Osteocyte (in vitro differentiated cells): ENCODE data around the gene GAGE13. TPM values are rescaled to one million over a fixed set of nuclear protein-coding genes. Genes with fewer than 3 reads are reported as not detected.
"Not testable (repeated sequence)": the region's sequence is repeated elsewhere in the genome, so short reads cannot be mapped to it uniquely, and the experiment has no call there.

ENCODE experiments used
- DNase-seq: peaks from one replicate; pipeline ENCODE4 v3.0.0; 2021; ENCODE audit warnings: mixed read lengths; ENCODE audit not compliant: unreplicated experiment; ENCODE audit errors: extremely low spot score
- H3K27ac Mint-ChIP-seq: one replicate; pipeline ENCODE4 v1.8.0; 2021; ENCODE audit warnings: mild to moderate bottlenecking, mixed read lengths; ENCODE audit not compliant: unreplicated experiment
- H3K27me3 Mint-ChIP-seq: one replicate; pipeline ENCODE4 v1.8.0; 2021; ENCODE audit warnings: mixed read lengths; ENCODE audit not compliant: unreplicated experiment
- H3K36me3 Mint-ChIP-seq: one replicate; pipeline ENCODE4 v1.8.0; 2021; ENCODE audit warnings: mixed read lengths; ENCODE audit not compliant: unreplicated experiment
- H3K4me1 Mint-ChIP-seq: one replicate; pipeline ENCODE4 v1.8.0; 2021; ENCODE audit warnings: mixed read lengths; ENCODE audit not compliant: unreplicated experiment
- H3K4me3 Mint-ChIP-seq: one replicate; pipeline ENCODE4 v1.8.0; 2021; ENCODE audit warnings: mild to moderate bottlenecking, moderate library complexity, mixed read lengths; ENCODE audit not compliant: unreplicated experiment
- H3K9me3 Mint-ChIP-seq: one replicate; pipeline ENCODE4 v1.8.0; 2021; ENCODE audit warnings: mixed read lengths; ENCODE audit not compliant: unreplicated experiment
- long read RNA-seq: library from polyadenylated mRNA; unstranded; transcript quantifications from one replicate; pipeline ENCODE4 v2.0.0, GENCODE V29; 2021
- total RNA-seq: library from RNA; stranded (reverse); gene quantifications from 2 replicates; pipeline ENCODE4 v1.2.1, GENCODE V29; 2021
- TF ChIP-seq, protein P1 (sequence below): fragments of 200-600 bp; sonication (generic); IDR thresholded peaks from 2 replicates; pipeline ENCODE4 v1.5.0; 2021; ENCODE audit warnings: antibody characterized with exemption, mild to moderate bottlenecking, moderate library complexity

GAGE13 gene, protein sequence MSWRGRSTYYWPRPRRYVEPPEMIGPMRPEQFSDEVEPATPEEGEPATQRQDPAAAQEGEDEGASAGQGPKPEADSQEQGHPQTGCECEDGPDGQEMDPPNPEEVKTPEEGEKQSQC
- not detected in 2 replicates for total RNA-seq
- long read RNA-seq: 0 reads

DNA sequence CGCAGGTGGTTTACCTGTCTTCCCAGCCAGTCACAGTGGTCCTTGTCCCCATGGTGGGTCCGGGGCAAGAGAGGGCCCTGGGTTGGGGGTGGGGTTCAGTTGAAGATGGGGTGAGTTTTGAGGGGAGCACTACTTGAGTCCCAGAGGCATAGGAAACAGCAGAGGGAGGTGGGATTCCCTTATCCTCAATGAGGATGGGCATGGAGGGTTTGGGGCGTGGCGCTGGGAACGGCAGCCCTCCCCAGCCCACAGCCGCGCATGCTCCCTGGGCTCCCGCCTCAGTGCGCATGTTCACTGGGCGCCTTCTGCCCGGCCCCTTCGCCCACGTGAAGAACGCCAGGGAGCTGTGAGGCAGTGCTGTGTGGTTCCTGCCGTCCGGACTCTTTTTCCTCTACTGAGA, at the start of gene GAGE13:
Gene GAGE13 (plus strand): TSS at position 301 of the 400 bp plus-strand sequence. CDS start 1,156 bp downstream, outside the sequence.
- not testable (repeated sequence) for H3K9me3 Mint-ChIP-seq, H3K27ac Mint-ChIP-seq, DNase-seq, H3K4me3 Mint-ChIP-seq, H3K4me1 Mint-ChIP-seq, H3K36me3 Mint-ChIP-seq, H3K27me3 Mint-ChIP-seq

DNA sequence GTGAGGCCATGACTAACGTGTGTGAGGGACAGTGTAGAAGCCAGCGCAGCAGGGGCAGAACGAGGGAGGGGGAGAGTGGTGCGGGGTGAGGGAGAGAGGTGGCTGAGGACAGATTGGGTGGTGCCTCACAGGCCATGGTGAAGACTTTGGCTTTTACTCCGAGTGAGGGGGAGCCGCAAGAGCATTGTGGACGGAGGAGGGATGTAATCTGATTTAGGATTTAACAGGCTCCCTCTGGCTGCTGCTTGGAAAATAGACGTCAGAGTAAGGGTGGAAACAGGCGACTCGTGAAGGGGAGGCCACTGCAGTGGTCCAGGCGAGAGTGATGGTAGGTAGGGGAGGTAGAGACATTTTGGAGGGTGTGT, 48.8 kb upstream of the GAGE13 start:
- Mint-ChIP-seq H3K36me3 (no peaks in the 10 kb centered on the region), H3K27me3 (no peaks in the 10 kb centered on the region), H3K4me3 (no peak overlapping the region), H3K9me3 (no peaks in the 10 kb centered on the region), H3K4me1 (no peaks in the 10 kb centered on the region), H3K27ac (no peak overlapping the region)
- no peak for DNase-seq
- TF ChIP-seq, protein P1, sequence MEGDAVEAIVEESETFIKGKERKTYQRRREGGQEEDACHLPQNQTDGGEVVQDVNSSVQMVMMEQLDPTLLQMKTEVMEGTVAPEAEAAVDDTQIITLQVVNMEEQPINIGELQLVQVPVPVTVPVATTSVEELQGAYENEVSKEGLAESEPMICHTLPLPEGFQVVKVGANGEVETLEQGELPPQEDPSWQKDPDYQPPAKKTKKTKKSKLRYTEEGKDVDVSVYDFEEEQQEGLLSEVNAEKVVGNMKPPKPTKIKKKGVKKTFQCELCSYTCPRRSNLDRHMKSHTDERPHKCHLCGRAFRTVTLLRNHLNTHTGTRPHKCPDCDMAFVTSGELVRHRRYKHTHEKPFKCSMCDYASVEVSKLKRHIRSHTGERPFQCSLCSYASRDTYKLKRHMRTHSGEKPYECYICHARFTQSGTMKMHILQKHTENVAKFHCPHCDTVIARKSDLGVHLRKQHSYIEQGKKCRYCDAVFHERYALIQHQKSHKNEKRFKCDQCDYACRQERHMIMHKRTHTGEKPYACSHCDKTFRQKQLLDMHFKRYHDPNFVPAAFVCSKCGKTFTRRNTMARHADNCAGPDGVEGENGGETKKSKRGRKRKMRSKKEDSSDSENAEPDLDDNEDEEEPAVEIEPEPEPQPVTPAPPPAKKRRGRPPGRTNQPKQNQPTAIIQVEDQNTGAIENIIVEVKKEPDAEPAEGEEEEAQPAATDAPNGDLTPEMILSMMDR: peak; percentile 32

DNA sequence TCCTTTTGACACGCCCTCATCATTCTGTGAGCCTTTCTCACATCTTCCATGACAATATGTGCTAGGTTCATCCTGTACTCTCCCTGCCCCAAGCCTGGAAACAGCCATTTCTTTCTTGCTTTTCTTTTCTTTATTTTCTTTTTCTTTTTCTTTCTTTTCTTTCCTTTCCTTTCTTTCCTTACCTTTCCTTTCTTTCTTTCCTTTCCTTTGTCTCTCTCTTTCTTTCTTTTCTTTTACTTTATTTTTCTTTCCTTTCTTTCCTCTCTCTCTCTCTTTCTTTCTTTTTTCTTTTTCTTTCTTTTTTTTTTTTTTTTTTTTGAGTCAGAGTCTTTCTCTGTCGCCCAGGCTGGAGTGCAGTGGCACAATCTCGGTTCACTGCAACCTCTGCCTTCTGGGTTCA, 47.2 kb upstream of the GAGE13 start:
- Mint-ChIP-seq H3K27ac (no peak overlapping the region), H3K27me3 (no peaks in the 10 kb centered on the region), H3K36me3 (no peaks in the 10 kb centered on the region), H3K4me1 (no peaks in the 10 kb centered on the region), H3K4me3 (no peak overlapping the region), H3K9me3 (no peaks in the 10 kb centered on the region)
- DNase-seq: no peak
- TF ChIP-seq, protein P1: no peak

DNA sequence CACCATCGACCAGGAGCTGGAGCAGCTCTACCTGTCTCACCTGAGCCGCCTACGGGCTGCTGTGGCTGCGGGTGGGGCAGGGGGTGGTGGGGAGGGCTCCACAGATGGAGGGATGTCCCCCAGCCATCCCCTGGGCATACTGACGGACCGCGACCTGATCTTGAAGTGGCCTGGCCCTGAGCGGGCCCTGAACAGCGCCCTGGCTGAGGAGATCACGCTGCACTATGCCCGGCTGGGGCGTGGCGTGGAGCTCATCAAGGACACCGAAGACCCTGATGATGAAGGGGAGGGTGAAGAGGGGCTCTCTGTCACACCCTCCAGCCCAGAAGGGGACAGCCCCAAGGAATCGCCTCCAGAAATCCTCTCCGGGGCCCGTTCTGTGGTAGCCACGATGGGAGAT, 45.2 kb upstream of the GAGE13 start:
- TF ChIP-seq, protein P1: no peak
- Mint-ChIP-seq H3K4me1 (no peaks in the 10 kb centered on the region), H3K27ac (no peak overlapping the region), H3K9me3 (no peaks in the 10 kb centered on the region), H3K27me3 (no peaks in the 10 kb centered on the region), H3K4me3 (no peak overlapping the region), H3K36me3 (no peaks in the 10 kb centered on the region)
- DNase-seq: no peak

DNA sequence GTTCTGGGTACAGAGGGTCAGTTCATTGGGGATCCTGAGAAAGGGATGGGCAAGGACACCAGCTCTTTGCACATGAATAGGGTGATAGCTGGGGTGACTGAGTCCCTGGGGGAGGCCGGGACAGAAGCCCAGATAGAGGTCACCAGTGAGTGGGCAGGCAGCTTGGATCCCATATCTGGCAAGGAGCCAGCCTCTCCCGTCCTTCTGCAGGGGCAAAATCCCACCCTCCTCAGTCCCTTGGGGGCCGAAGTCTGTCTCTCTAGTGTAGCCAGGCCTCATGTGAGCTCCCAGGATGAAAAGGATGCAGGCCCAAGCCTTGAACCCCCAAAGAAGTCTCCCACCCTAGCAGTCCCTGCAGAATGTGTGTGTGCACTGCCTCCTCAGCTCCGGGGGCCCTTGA, 44.8 kb upstream of the GAGE13 start:
- TF ChIP-seq, protein P1: no peak
- Mint-ChIP-seq H3K4me3 (no peak overlapping the region), H3K36me3 (no peaks in the 10 kb centered on the region), H3K27me3 (no peaks in the 10 kb centered on the region), H3K27ac (no peak overlapping the region), H3K9me3 (no peaks in the 10 kb centered on the region), H3K4me1 (no peaks in the 10 kb centered on the region)
- DNase-seq: no peak

DNA sequence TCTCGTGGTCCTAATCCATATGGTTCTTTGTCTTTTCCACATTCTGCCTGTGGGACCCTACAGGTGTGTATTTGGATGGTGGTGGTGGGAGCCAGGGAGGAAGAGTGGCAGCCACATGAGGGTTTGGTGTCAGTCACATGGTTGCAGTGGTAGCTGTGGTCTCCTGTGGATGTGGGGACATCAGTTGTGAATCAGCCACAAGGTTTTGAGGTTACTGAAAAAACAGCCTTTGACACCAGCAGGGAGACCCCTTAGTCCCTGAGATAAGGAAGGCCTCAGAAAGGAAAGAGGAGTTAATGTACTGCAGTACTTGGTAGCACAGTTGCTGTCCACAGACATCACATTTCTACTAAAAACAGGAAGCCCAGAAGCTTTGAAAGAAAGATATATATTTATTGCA, 43.7 kb upstream of the GAGE13 start:
- H3K27me3 Mint-ChIP-seq: no peaks in the 10 kb centered on the region
- H3K4me3 Mint-ChIP-seq: no peak overlapping the region
- H3K36me3 Mint-ChIP-seq: no peaks in the 10 kb centered on the region
- no peak for DNase-seq
- peaks cover 4% of the 10 kb centered on the region for H3K4me1 Mint-ChIP-seq
- no peaks in the 10 kb centered on the region for H3K9me3 Mint-ChIP-seq
- no peak overlapping the region for H3K27ac Mint-ChIP-seq
- TF ChIP-seq, protein P1: no peak
